Skeletal muscle satellite cell (primary cell): ENCODE measurements around the gene SYNE4. TPM values are rescaled to one million over a fixed set of nuclear protein-coding genes. Genes with fewer than 3 reads are reported as not detected.
"Not testable (repeated sequence)": the region's sequence is repeated elsewhere in the genome, so short reads cannot be mapped to it uniquely, and the experiment has no call there.

Experiments
- H3K27me3 ChIP-seq: 2 replicates; pipeline ENCODE4 v1.7.0; 2013; ENCODE audit warnings: low read length; ENCODE audit not compliant: control insufficient read depth, insufficient read depth
- H3K36me3 ChIP-seq: 2 replicates; pipeline ENCODE4 v1.7.0; 2013; ENCODE audit warnings: mild to moderate bottlenecking, control low read depth, low read length; ENCODE audit not compliant: insufficient read depth
- H3K4me1 ChIP-seq: 2 replicates; pipeline ENCODE4 v1.7.0; 2013; ENCODE audit warnings: low read length; ENCODE audit not compliant: control insufficient read depth, insufficient read depth
- H3K4me2 ChIP-seq: 2 replicates; pipeline ENCODE4 v1.7.0; 2013; ENCODE audit warnings: mild to moderate bottlenecking, low read length
- H3K4me3 ChIP-seq: 2 replicates; pipeline ENCODE4 v1.7.0; 2013; ENCODE audit warnings: low read length
- H3K9ac ChIP-seq: 2 replicates; pipeline ENCODE4 v1.7.0; 2013; ENCODE audit warnings: mild to moderate bottlenecking, low read depth, low read length, moderate library complexity
- H3K9me3 ChIP-seq: replicated peaks from 2 replicates; pipeline ENCODE4 v1.7.0; 2013; ENCODE audit warnings: mild to moderate bottlenecking, control low read depth, low read length
- small RNA-seq: library from RNA; depleted of rRNA; stranded (forward); fragments of <200 nt; gene quantifications from one replicate; pipeline ENCODE3, GENCODE V24; 2012

Gene SYNE4

GRCh38 chr19:35959968-35960320 lies 48.7 kb downstream of the SYNE4 start:
- H3K27me3 ChIP-seq = peaks cover 39% of the 10 kb centered on the region
- H3K36me3 ChIP-seq = no peaks in the 10 kb centered on the region
- no peak overlapping the region for H3K4me3 ChIP-seq
- H3K9me3 ChIP-seq = no peaks in the 10 kb centered on the region
- no peak overlapping the region for H3K9ac ChIP-seq
- H3K4me1 ChIP-seq = no peaks in the 10 kb centered on the region
- no peak overlapping the region for H3K4me2 ChIP-seq

GRCh38 chr19:35959040-35959967 lies 49.3 kb downstream of the SYNE4 start:
- H3K9ac ChIP-seq = no peak overlapping the region

GRCh38 chr19:35958660-35959039 lies 50.0 kb downstream of the SYNE4 start:
- Histone ChIP-seq H3K4me2 (no peak overlapping the region), H3K9ac (no peak overlapping the region), H3K27me3 (peaks cover 44% of the 10 kb centered on the region), H3K36me3 (no peaks in the 10 kb centered on the region), H3K4me1 (no peaks in the 10 kb centered on the region), H3K4me3 (no peak overlapping the region), H3K9me3 (no peaks in the 10 kb centered on the region)

More at GRCh38 chr19:35959040-35959967, 49.3 kb downstream of the SYNE4 start:
- Histone ChIP-seq H3K4me3 (no peak overlapping the region), H3K27me3 (peaks cover 39% of the 10 kb centered on the region), H3K4me1 (no peaks in the 10 kb centered on the region), H3K9me3 (no peaks in the 10 kb centered on the region), H3K4me2 (no peak overlapping the region), H3K36me3 (no peaks in the 10 kb centered on the region)

- not testable (repeated sequence) for H3K4me2 ChIP-seq, H3K9ac ChIP-seq, H3K4me1 ChIP-seq, H3K36me3 ChIP-seq, H3K4me3 ChIP-seq, H3K9me3 ChIP-seq
- H3K27me3 ChIP-seq = peaks cover 44% of the 10 kb centered on the region
These were observed 51.2 kb downstream of the SYNE4 start for GRCh38 chr19:35957411-35957810.

- no peaks in the 10 kb centered on the region for H3K36me3 ChIP-seq
- no peaks in the 10 kb centered on the region for H3K4me1 ChIP-seq
- H3K4me3 ChIP-seq = no peak overlapping the region
- H3K4me2 ChIP-seq = no peak overlapping the region
- no peaks in the 10 kb centered on the region for H3K9me3 ChIP-seq
- H3K27me3 ChIP-seq = peaks cover 48% of the 10 kb centered on the region
- H3K9ac ChIP-seq = no peak overlapping the region
These were observed 52.6 kb downstream of the SYNE4 start for GRCh38 chr19:35955881-35956634.

Small RNA genes lying within 50 kb of the gene (small RNA-seq; reads per million reads assigned to genes)
- not detected for gene AF038458.1
